ENCODE results near the gene GPATCH8.
A peak's percentile ranks its signal among the peaks of the same experiment; 100 is the strongest.
"Not testable (repeated sequence)": the region's sequence is repeated elsewhere in the genome, so short reads cannot be mapped to it uniquely, and the experiment has no call there.

GPATCH8 gene

DNA sequence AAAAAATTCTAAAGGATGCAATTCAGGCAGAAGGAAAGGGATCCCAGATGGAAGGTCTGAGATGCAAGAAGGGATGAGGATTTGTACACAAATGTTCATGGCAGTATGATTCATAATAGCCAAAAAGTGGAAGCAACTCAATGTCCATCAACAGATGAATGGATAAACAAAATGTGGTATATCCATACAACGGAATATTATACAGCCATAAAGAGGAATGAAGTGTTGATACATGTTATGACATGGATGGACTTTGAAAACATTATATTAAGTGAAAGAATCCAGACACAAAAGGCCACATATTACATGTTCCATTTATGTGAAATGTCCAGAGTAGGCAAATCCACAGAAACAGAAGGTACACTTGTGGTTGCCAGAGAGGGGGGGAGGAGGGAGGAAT, 23.9 kb upstream of the GPATCH8 start:
- no peaks in the 10 kb centered on the region for H3K9me3 ChIP-seq (ENCODE audit: control insufficient read depth, low read length)
- 88 to 100% methylated on average over 1 of the region's 1 CpG for WGBS, 2 experiments

GRCh38 chr17:44523672-44523972, 20.4 kb upstream of the GPATCH8 start:
- Histone ChIP-seq H3K4me1 (ENCODE audit: control insufficient read depth, insufficient read depth, low read length) (no peaks in the 10 kb centered on the region), H3K9me3 (ENCODE audit: control insufficient read depth, low read length) (no peaks in the 10 kb centered on the region), H3K27ac (ENCODE audit: insufficient read depth, low read depth, low read length, poor library complexity, severe bottlenecking) (no peak overlapping the region), H3K27me3 (ENCODE audit: control insufficient read depth, insufficient read depth, low read length, poor library complexity, severe bottlenecking) (no peaks in the 10 kb centered on the region), H3K4me3 (ENCODE audit: insufficient read depth, low read depth, low read length) (no peak overlapping the region), H3K36me3 (ENCODE audit: control insufficient read depth, insufficient read depth, low read length) (no peaks in the 10 kb centered on the region)
- WGBS, 2 experiments = 81 to 88% methylated on average over 3 of the region's 3 CpGs

More for the DNA sequence above, 23.9 kb upstream of the GPATCH8 start:
- Histone ChIP-seq H3K27ac (ENCODE audit: insufficient read depth, low read depth, low read length, poor library complexity, severe bottlenecking) (no peak overlapping the region), H3K4me1 (ENCODE audit: control insufficient read depth, insufficient read depth, low read length) (no peaks in the 10 kb centered on the region), H3K27me3 (ENCODE audit: control insufficient read depth, insufficient read depth, low read length, poor library complexity, severe bottlenecking) (no peaks in the 10 kb centered on the region), H3K4me3 (ENCODE audit: insufficient read depth, low read depth, low read length) (no peak overlapping the region), H3K36me3 (ENCODE audit: control insufficient read depth, insufficient read depth, low read length) (no peaks in the 10 kb centered on the region)

GRCh38 chr17:44522883-44523671, 19.9 kb upstream of the GPATCH8 start:
- no peaks in the 10 kb centered on the region for H3K9me3 ChIP-seq (ENCODE audit: control insufficient read depth, low read length)
- no peak overlapping the region for H3K27ac ChIP-seq (ENCODE audit: insufficient read depth, low read depth, low read length, poor library complexity, severe bottlenecking)
- H3K4me3 ChIP-seq (ENCODE audit: insufficient read depth, low read depth, low read length) = no peak overlapping the region
- H3K36me3 ChIP-seq (ENCODE audit: control insufficient read depth, insufficient read depth, low read length) = no peaks in the 10 kb centered on the region
- WGBS, 2 experiments = 79 to 80% methylated on average over 14 of the region's 14 CpGs
- no peaks in the 10 kb centered on the region for H3K27me3 ChIP-seq (ENCODE audit: control insufficient read depth, insufficient read depth, low read length, poor library complexity, severe bottlenecking)
- no peaks in the 10 kb centered on the region for H3K4me1 ChIP-seq (ENCODE audit: control insufficient read depth, insufficient read depth, low read length)

DNA sequence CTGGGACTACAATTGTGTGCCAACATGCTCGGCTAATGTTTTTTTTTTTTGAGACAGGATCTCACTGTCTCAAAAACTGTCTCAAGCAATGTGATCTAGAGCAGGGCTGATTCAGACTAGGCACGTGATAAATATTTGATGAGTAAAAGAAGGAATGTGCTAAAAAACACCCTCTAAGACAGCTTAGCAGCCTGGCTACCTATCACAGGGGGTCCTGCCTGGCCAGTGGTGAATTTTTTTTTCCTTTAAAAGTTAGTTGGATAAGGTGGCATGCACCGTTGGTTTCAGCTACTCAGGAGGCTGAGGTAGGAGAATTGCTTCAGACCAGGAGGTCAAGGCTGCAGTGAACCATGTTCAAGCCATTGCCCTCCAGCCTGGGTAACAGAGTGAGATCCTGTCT, 14.8 kb upstream of the GPATCH8 start:
- Histone ChIP-seq H3K27ac (ENCODE audit: insufficient read depth, low read depth, low read length, poor library complexity, severe bottlenecking) (no peak overlapping the region), H3K27me3 (ENCODE audit: control insufficient read depth, insufficient read depth, low read length, poor library complexity, severe bottlenecking) (no peaks in the 10 kb centered on the region), H3K4me3 (ENCODE audit: insufficient read depth, low read depth, low read length) (no peak overlapping the region), H3K4me1 (ENCODE audit: control insufficient read depth, insufficient read depth, low read length) (no peaks in the 10 kb centered on the region), H3K9me3 (ENCODE audit: control insufficient read depth, low read length) (no peaks in the 10 kb centered on the region), H3K36me3 (ENCODE audit: control insufficient read depth, insufficient read depth, low read length) (no peaks in the 10 kb centered on the region)
- 79 to 89% methylated on average over 3 of the region's 3 CpGs for WGBS, 2 experiments

DNA sequence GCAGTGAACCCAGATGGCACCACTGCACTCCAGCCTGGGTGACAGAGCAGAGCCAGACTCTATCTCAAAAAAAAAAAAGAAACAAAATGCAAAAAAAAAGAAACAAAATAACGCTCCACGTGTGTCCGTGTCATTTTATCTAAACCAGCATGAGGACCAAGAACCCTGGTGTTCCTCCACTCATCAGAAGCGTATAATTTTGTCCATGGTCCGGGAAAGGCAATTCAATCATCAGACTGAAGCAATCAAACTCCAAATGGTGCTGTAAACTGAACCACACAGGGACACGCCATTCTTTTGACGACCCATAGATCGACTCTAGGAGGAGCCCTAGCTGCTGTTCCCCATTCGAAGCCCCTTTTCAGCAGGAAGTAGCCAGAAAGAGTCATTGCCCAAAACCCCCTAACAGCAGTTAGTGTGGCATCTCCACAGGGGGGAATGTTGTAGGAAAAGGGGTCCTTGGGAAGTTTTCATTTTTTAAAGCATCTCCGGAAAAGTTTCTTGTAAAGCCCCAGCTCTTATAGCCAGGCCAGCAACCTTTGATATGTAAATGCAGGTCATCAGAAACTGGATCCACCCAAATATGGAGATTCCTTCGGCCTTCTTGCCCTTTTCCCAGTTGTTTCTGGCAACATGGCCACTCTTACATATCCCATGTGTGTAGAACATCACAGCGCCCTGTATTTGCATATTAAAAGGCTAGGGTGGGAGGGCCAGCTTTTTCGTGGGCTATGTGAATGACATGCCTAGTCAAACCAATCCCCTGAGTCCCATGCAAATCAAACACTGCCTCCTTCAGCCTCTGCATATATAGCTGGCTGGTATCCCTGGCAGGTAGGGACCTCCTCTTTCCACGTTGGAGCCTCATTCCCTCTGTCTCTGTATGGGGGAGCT, 8.3 kb upstream of the GPATCH8 start:
- Histone ChIP-seq H3K27ac (ENCODE audit: insufficient read depth, low read depth, low read length, poor library complexity, severe bottlenecking) (peak overlapping the region; percentile 77), H3K4me3 (ENCODE audit: insufficient read depth, low read depth, low read length) (peak overlapping the region; percentile 10)
- not testable (repeated sequence) for H3K9me3 ChIP-seq (ENCODE audit: control insufficient read depth, low read length); H3K4me1 ChIP-seq (ENCODE audit: control insufficient read depth, insufficient read depth, low read length); H3K36me3 ChIP-seq (ENCODE audit: control insufficient read depth, insufficient read depth, low read length); H3K27me3 ChIP-seq (ENCODE audit: control insufficient read depth, insufficient read depth, low read length, poor library complexity, severe bottlenecking)
- WGBS, 2 experiments = 23 to 26% methylated on average over 14 of the region's 14 CpGs

GRCh38 chr17:44506939-44507604, 3.9 kb upstream of the GPATCH8 start:
- H3K27me3 ChIP-seq (ENCODE audit: control insufficient read depth, insufficient read depth, low read length, poor library complexity, severe bottlenecking); H3K36me3 ChIP-seq (ENCODE audit: control insufficient read depth, insufficient read depth, low read length): not testable (repeated sequence)
- 89 to 92% methylated on average over 10 of the region's 10 CpGs for whole genome bisulfite sequencing, 2 experiments

DNA sequence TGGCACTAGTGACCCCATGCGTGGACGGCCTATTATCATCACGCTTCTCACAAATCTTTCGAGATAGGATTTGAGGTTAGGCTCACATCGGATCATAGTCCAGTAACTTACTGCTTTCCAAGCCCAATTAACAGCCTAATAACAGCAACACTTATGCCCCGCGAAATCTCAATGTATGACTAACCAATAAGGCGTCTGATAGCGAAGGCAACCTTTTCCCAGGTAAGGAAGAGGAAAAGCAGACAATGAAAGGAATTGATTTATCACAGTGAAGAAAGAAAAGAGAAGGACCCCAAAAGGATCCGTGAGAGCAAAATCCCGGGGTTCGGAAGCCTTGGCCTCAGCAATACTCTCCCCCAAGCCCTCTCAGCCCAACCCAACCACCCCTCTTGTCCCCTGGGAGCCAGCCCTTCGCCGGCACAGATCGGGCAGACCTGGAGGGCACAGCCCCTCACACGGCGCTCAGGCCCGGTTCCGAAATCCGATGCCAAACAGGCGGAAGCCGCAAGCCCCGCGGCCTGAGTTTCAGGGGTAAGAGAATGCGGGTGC, 534 bp downstream of the GPATCH8 start:
- Histone ChIP-seq H3K4me1 (ENCODE audit: control insufficient read depth, insufficient read depth, low read length) (peaks cover 6% of the 10 kb centered on the region), H3K27me3 (ENCODE audit: control insufficient read depth, insufficient read depth, low read length, poor library complexity, severe bottlenecking) (peaks cover 5% of the 10 kb centered on the region), H3K4me3 (ENCODE audit: insufficient read depth, low read depth, low read length) (peak overlapping the region; percentile 87), H3K36me3 (ENCODE audit: control insufficient read depth, insufficient read depth, low read length) (no peaks in the 10 kb centered on the region), H3K9me3 (ENCODE audit: control insufficient read depth, low read length) (no peaks in the 10 kb centered on the region), H3K27ac (ENCODE audit: insufficient read depth, low read depth, low read length, poor library complexity, severe bottlenecking) (peak overlapping the region; percentile 84)
- 0% methylated on average over 25 of the region's 25 CpGs for WGBS, 2 experiments

More at GRCh38 chr17:44506939-44507604, 3.9 kb upstream of the GPATCH8 start:
- H3K4me1 ChIP-seq (ENCODE audit: control insufficient read depth, insufficient read depth, low read length); H3K27ac ChIP-seq (ENCODE audit: insufficient read depth, low read depth, low read length, poor library complexity, severe bottlenecking); H3K9me3 ChIP-seq (ENCODE audit: control insufficient read depth, low read length); H3K4me3 ChIP-seq (ENCODE audit: insufficient read depth, low read depth, low read length): not testable (repeated sequence)

GRCh38 chr17:44501866-44502375, 1.3 kb downstream of the GPATCH8 start:
- Histone ChIP-seq H3K4me1 (ENCODE audit: control insufficient read depth, insufficient read depth, low read length) (peaks cover 6% of the 10 kb centered on the region), H3K4me3 (ENCODE audit: insufficient read depth, low read depth, low read length) (peak overlapping the region; percentile 87), H3K27me3 (ENCODE audit: control insufficient read depth, insufficient read depth, low read length, poor library complexity, severe bottlenecking) (peaks cover 5% of the 10 kb centered on the region), H3K27ac (ENCODE audit: insufficient read depth, low read depth, low read length, poor library complexity, severe bottlenecking) (no peak overlapping the region), H3K36me3 (ENCODE audit: control insufficient read depth, insufficient read depth, low read length) (no peaks in the 10 kb centered on the region), H3K9me3 (ENCODE audit: control insufficient read depth, low read length) (no peaks in the 10 kb centered on the region)
- 4 to 8% methylated on average over 5 to 6 of the region's 6 CpGs for WGBS, 2 experiments

DNA sequence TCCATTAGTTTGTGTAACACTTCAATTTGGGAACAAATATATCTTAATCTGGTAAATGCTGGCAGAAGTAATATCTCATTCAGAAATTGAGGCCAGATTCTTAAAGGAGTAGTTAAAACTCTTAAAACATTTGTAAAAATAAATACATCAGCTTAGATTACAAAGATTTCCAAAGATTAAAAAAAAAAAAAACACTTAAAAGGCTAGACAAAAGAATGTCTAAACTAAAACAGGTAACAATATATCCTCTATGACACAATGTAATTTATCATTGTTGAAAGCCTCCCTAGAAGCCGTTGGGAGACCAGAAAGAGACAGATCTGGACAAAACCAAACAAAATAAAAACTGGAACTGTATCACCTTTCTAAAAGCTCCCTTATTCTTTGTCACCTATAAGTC, 3.5 kb downstream of the GPATCH8 start:
- Histone ChIP-seq H3K9me3 (ENCODE audit: control insufficient read depth, low read length) (no peaks in the 10 kb centered on the region), H3K4me1 (ENCODE audit: control insufficient read depth, insufficient read depth, low read length) (peaks cover 6% of the 10 kb centered on the region), H3K36me3 (ENCODE audit: control insufficient read depth, insufficient read depth, low read length) (no peaks in the 10 kb centered on the region), H3K27me3 (ENCODE audit: control insufficient read depth, insufficient read depth, low read length, poor library complexity, severe bottlenecking) (no peaks in the 10 kb centered on the region), H3K27ac (ENCODE audit: insufficient read depth, low read depth, low read length, poor library complexity, severe bottlenecking) (no peak overlapping the region), H3K4me3 (ENCODE audit: insufficient read depth, low read depth, low read length) (no peak overlapping the region)
- 89 to 92% methylated on average over 1 of the region's 1 CpG for WGBS, 2 experiments

Measured in ectodermal cell (in vitro differentiated cells).